SK-N-SH (cell line): ENCODE data around the gene SYT6. TPM values are rescaled to one million over a fixed set of nuclear protein-coding genes. Genes with fewer than 3 reads are reported as not detected.

Source experiments
- CTCF ChIA-PET: fragments of 300-600, 350-600 bp; formaldehyde crosslinking; extraction: SDS; loops from one replicate; lab custom pipeline; 2021; lab: Yijun Ruan, JAX
- POLR2A ChIA-PET: fragments of 350-600 bp; sonication (Branson Sonifier 250); formaldehyde crosslinking; extraction: SDS; loops from one replicate; lab custom pipeline; 2020; ENCODE audit warnings: antibody characterized with exemption, inconsistent platforms; lab: Yijun Ruan, JAX
- DNase-seq: peaks from one replicate; pipeline ENCODE4 v3.0.0; 2012
- H2AFZ ChIP-seq: fragments of 200-600 bp; sonication (generic); 2 replicates; pipeline ENCODE4 v1.8.1; 2016; ENCODE audit warnings: antibody characterized with exemption, mild to moderate bottlenecking, low read depth
- H3F3A ChIP-seq: fragments of 200-600 bp; sonication (generic); replicated peaks from 2 replicates; pipeline ENCODE3; 2016; ENCODE audit warnings: antibody characterized with exemption, mild to moderate bottlenecking; ENCODE audit not compliant: insufficient read depth
- H3K27ac ChIP-seq, 2 experiments: fragments of 200-500 bp in 1 of 2; fragments of 200-600 bp in 1 of 2; sonication (Bioruptor generic) in 1 of 2; sonication (generic), shearing (Covaris generic) in 1 of 2; 2 replicates each; pipeline versions ENCODE4 v1.5.1 to v1.6.1; 2014 to 2016; ENCODE audit warnings: low read depth in 2 of 2, inconsistent platforms in 1 of 2, low read length in 1 of 2, mild to moderate bottlenecking in 1 of 2, mixed read lengths in 1 of 2
- H3K27me3 ChIP-seq: fragments of 200-600 bp; sonication (generic), shearing (Covaris generic); 2 replicates; pipeline ENCODE4 v1.6.1; 2016; ENCODE audit warnings: mixed run types; ENCODE audit not compliant: insufficient read depth
- H3K36me3 ChIP-seq, 2 experiments: fragments of 200-500 bp in 1 of 2; fragments of 200-600 bp in 1 of 2; sonication (Bioruptor generic) in 1 of 2; sonication (generic) in 1 of 2; replicated peaks in 1 of 2; 2 replicates each; pipeline versions ENCODE3 to v1.5.1; 2014 to 2016; ENCODE audit warnings: low read length in 1 of 2, mild to moderate bottlenecking in 1 of 2; ENCODE audit not compliant: insufficient read depth in 2 of 2, control insufficient read depth in 1 of 2
- H3K4me1 ChIP-seq, 2 experiments: fragments of 200-500 bp in 1 of 2; fragments of 200-600 bp in 1 of 2; sonication (Bioruptor generic) in 1 of 2; sonication (generic), shearing (Covaris generic) in 1 of 2; 2 replicates each; pipeline versions ENCODE4 v1.5.1 to v1.6.1; 2014 to 2016; ENCODE audit warnings: low read depth in 1 of 2, low read length in 1 of 2, mixed run types in 1 of 2; ENCODE audit not compliant: insufficient read depth in 2 of 2, control insufficient read depth in 1 of 2
- H3K4me2 ChIP-seq: fragments of 200-600 bp; sonication (generic), shearing (Covaris generic); 2 replicates; pipeline ENCODE4 v1.6.1; 2017; ENCODE audit warnings: mixed run types
- H3K4me3 ChIP-seq, 2 experiments: fragments of 200-500 bp in 1 of 2; fragments of 200-600 bp in 1 of 2; sonication (Bioruptor generic) in 1 of 2; sonication (generic), shearing (Covaris generic) in 1 of 2; 2 replicates each; pipeline versions ENCODE4 v1.5.1 to v1.8.1; 2014 to 2016; ENCODE audit warnings: low read depth in 2 of 2, inconsistent platforms in 1 of 2, low read length in 1 of 2, mild to moderate bottlenecking in 1 of 2, mixed read lengths in 1 of 2, moderate library complexity in 1 of 2
- H3K79me2 ChIP-seq: fragments of 200-600 bp; sonication (generic); 2 replicates; pipeline ENCODE4 v1.8.1; 2017; ENCODE audit warnings: mild to moderate bottlenecking; ENCODE audit not compliant: insufficient read depth
- H3K9ac ChIP-seq: fragments of 200-600 bp; sonication (generic); 2 replicates; pipeline ENCODE4 v1.6.1; 2017; ENCODE audit warnings: mixed run types
- H3K9me2 ChIP-seq: fragments of 200-600 bp; sonication (generic); 2 replicates; pipeline ENCODE4 v1.6.1; 2017; ENCODE audit warnings: mixed run types
- H3K9me3 ChIP-seq: fragments of 200-600 bp; sonication (generic); 2 replicates; pipeline ENCODE4 v1.6.1; 2017; ENCODE audit warnings: mixed run types, mild to moderate bottlenecking, moderate library complexity
- H4K20me1 ChIP-seq: fragments of 200-600 bp; sonication (generic); 2 replicates; pipeline ENCODE4 v1.6.1; 2017; ENCODE audit warnings: mild to moderate bottlenecking, mixed run types; ENCODE audit not compliant: insufficient read depth
- ELF1 ChIP-seq: IDR thresholded peaks from 2 replicates; pipeline ENCODE4 v1.4.0; 2012
- EP300 ChIP-seq, 2 experiments: IDR thresholded peaks; 2 replicates each; pipeline versions ENCODE4 v1.4.0 to v1.6.1; 2012; ENCODE audit warnings: borderline replicate concordance in 1 of 2, low read depth in 1 of 2, low read length in 1 of 2
- EZH2phosphoT487 ChIP-seq: fragments of 200-600 bp; sonication (generic); IDR thresholded peaks from 2 replicates; pipeline ENCODE4 v1.6.1; 2017; ENCODE audit warnings: low read depth, mixed run types, mild to moderate bottlenecking, antibody characterized with exemption, moderate library complexity, borderline replicate concordance
- FOSL2 ChIP-seq: IDR thresholded peaks from 2 replicates; pipeline ENCODE4 v1.4.0; 2012; ENCODE audit warnings: low read depth, mild to moderate bottlenecking, moderate library complexity, borderline replicate concordance
- FOXJ3 ChIP-seq: sonication (generic); formaldehyde crosslinking; IDR thresholded peaks from 2 replicates; pipeline ENCODE4 v1.5.1; 2020; ENCODE audit warnings: mild to moderate bottlenecking, missing genetic modification reagents
- FOXM1 ChIP-seq: IDR thresholded peaks from 2 replicates; pipeline ENCODE4 v1.4.0; 2012; ENCODE audit warnings: low read depth, mild to moderate bottlenecking
- GATA2 ChIP-seq: sonication (generic); formaldehyde crosslinking; IDR thresholded peaks from 2 replicates; pipeline ENCODE4 v1.5.0; 2020; ENCODE audit warnings: mild to moderate bottlenecking, missing genetic modification reagents
- IRF3 ChIP-seq: fragments of 150-350 bp; IDR thresholded peaks from 2 replicates; pipeline ENCODE4 v1.6.1; 2016; ENCODE audit warnings: mild to moderate bottlenecking, low read depth, low read length
- JUND ChIP-seq: IDR thresholded peaks from 2 replicates; pipeline ENCODE4 v1.4.0; 2012
- MAX ChIP-seq: IDR thresholded peaks from 2 replicates; pipeline ENCODE4 v1.4.0; 2012; ENCODE audit warnings: low read depth
- MXI1 ChIP-seq: IDR thresholded peaks from 2 replicates; pipeline ENCODE4 v1.6.1; 2012; ENCODE audit warnings: mild to moderate bottlenecking, low read depth, low read length, improper control_type of control experiment
- POLR2AphosphoS5 ChIP-seq: IDR thresholded peaks from 2 replicates; pipeline ENCODE4 v1.6.1; 2012; ENCODE audit warnings: low read depth, low read length
- RCOR1 ChIP-seq: fragments of 150-350 bp; IDR thresholded peaks from 2 replicates; pipeline ENCODE4 v1.6.1; 2017; ENCODE audit warnings: antibody characterized with exemption, low read length
- REST ChIP-seq: IDR thresholded peaks from 2 replicates; pipeline ENCODE4 v1.6.1; 2012; ENCODE audit warnings: mild to moderate bottlenecking, low read depth, low read length, moderate library complexity
- RFX5 ChIP-seq: IDR thresholded peaks from 2 replicates; pipeline ENCODE4 v1.6.1; 2012; ENCODE audit warnings: mild to moderate bottlenecking, improper control_type of control experiment, low read length
- RXRA ChIP-seq: IDR thresholded peaks from 2 replicates; pipeline ENCODE4 v1.4.0; 2012; ENCODE audit warnings: low read depth, mild to moderate bottlenecking, borderline replicate concordance
- SIN3A ChIP-seq: IDR thresholded peaks from 2 replicates; pipeline ENCODE4 v1.6.1; 2012; ENCODE audit warnings: low read depth, mild to moderate bottlenecking, low read length, moderate library complexity, borderline replicate concordance
- SMC3 ChIP-seq: IDR thresholded peaks from 2 replicates; pipeline ENCODE4 v1.6.1; 2012; ENCODE audit warnings: low read depth, low read length, improper control_type of control experiment
- TCF12 ChIP-seq: IDR thresholded peaks from 2 replicates; pipeline ENCODE4 v1.4.0; 2012
- WGBS: methylation state at CpG from one replicate; pipeline ENCODE4 v1.1.6; 2017; ENCODE audit warnings: low lambda C conversion rate; 5-methylcytosine and 5-hydroxymethylcytosine counted together
- polyA plus RNA-seq, 3 experiments: library from polyadenylated mRNA; depleted of rRNA; stranded (reverse); fragments of >200 nt; gene quantifications; 2 replicates each; pipeline ENCODE4 v1.2.3, GENCODE V29; 2012

The SYT6 gene
- polyA plus RNA-seq, 1 of the 3 experiments (the other 2 are of a cell fraction) = not detected

- no peak overlapping the region for H3K9ac ChIP-seq
- no peak overlapping the region for H3K27ac ChIP-seq
- H3F3A ChIP-seq = no peaks in the 10 kb centered on the region
- H4K20me1 ChIP-seq = no peaks in the 10 kb centered on the region
- H2AFZ ChIP-seq = no peak overlapping the region
- no peaks in the 10 kb centered on the region for H3K36me3 ChIP-seq
- POLR2A ChIA-PET = no interaction called here
- 38% methylated on average over 4 of the region's 4 CpGs for WGBS
- no peak overlapping the region for H3K4me3 ChIP-seq
- H3K4me1 ChIP-seq = no peaks in the 10 kb centered on the region
- DNase-seq = no peak
- no peak overlapping the region for H3K4me2 ChIP-seq
- H3K9me2 ChIP-seq = no peaks in the 10 kb centered on the region
- H3K27me3 ChIP-seq = peaks cover 15% of the 10 kb centered on the region; the same call in 1 of the 2 replicates
- no peaks in the 10 kb centered on the region for H3K79me2 ChIP-seq
- H3K9me3 ChIP-seq = no peaks in the 10 kb centered on the region
- no peak for TF ChIP-seq FOXM1
- TF ChIP-seq, all 33 proteins: peak for 0
- CTCF ChIA-PET = no interaction called here
Observed at GRCh38 chr1:114043054-114043453, 110.6 kb downstream of the SYT6 start.

GRCh38 chr1:114040273-114041015, 113.2 kb downstream of the SYT6 start:
- H3K9me3 ChIP-seq = no peaks in the 10 kb centered on the region
- 36% methylated on average over 4 of the region's 4 CpGs for WGBS
- no peaks in the 10 kb centered on the region for H3K36me3 ChIP-seq
- no peak overlapping the region for H2AFZ ChIP-seq
- H3K4me3 ChIP-seq = no peak overlapping the region
- no peaks in the 10 kb centered on the region for H3F3A ChIP-seq
- DNase-seq = no peak
- no peaks in the 10 kb centered on the region for H3K9me2 ChIP-seq
- TF ChIP-seq FOXJ3 (CRISPR knock-in tag) (no peak), MAX (no peak), EZH2phosphoT487 (no peak), REST (no peak), FOXM1 (no peak), FOSL2 (no peak), RCOR1 (no peak), MXI1 (no peak), EP300 (IDR thresholded peaks at IDR 0.05; ENCODE audit: borderline replicate concordance in 1 of 2, low read depth in 1 of 2, low read length in 1 of 2) (no peak), SMC3 (no peak), ELF1 (no peak), GATA2 (CRISPR knock-in tag) (no peak), JUND (no peak), POLR2AphosphoS5 (no peak), RFX5 (no peak), IRF3 (no peak), SIN3A (no peak), TCF12 (no peak), RXRA (no peak)
- H3K4me1 ChIP-seq = no peaks in the 10 kb centered on the region
- no peaks in the 10 kb centered on the region for H3K79me2 ChIP-seq
- no peaks in the 10 kb centered on the region for H4K20me1 ChIP-seq
- ChIA-PET POLR2A (no interaction called here), CTCF (interaction anchor here (1.4 kb wide), 1 partner anchor 61 kb away, joined by 4 read pairs; the partner anchor contains the start of gene OLFML3)
- H3K9ac ChIP-seq = no peak overlapping the region
- H3K27ac ChIP-seq = no peak overlapping the region
- no peak overlapping the region for H3K4me2 ChIP-seq
- H3K27me3 ChIP-seq = peaks cover 15% of the 10 kb centered on the region; the same call in 1 of the 2 replicates
